ENCODE results near the gene PRMT3.
"Not testable (repeated sequence)": the region's sequence is repeated elsewhere in the genome, so short reads cannot be mapped to it uniquely, and the experiment has no call there.

The PRMT3 gene

DNA sequence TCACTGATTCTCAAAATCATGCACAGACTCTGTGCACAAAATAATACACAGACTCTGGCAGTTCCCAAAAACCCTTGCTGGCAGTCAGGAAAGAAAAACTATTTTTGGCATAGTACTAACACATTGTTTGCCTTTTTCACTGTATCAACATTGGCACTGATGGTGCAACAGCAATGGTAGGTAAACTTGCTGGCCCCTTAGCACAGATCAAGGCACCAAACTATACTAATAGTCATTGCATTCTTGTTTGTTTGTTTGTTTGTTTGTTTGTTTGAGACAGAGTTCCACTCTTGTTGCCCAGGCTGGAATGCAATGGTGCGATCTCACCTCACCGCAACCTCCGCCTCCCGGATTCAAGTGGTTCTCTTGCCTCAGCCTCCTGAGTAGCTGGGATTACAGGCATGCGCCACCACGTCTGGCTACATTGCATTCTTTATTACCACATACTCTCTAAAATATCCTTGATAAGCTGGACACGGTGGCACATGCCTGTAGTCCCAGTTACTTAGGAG is 130.9 kb downstream of the PRMT3 start:
- no peak for DNase-seq

DNA sequence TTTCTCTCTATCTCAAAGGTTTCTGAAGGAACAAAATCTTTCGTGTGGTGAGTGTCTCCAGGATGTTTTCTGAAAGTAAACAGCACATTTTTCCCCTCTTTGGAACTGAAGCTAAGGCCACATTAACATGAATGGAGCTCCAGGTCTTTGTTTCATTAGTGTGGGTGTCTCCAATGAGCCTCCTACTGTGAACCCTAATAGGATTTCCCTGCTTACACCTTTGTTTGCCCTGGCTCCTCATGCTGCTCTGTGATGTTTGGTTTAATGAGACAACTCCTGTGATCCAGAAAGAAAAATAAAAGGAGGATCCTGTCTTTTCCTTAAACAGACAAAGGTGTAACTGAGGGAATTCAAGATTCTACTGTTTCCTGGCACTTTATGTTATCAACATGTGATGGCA is 135.0 kb downstream of the PRMT3 start:
- no peak for DNase-seq

DNA sequence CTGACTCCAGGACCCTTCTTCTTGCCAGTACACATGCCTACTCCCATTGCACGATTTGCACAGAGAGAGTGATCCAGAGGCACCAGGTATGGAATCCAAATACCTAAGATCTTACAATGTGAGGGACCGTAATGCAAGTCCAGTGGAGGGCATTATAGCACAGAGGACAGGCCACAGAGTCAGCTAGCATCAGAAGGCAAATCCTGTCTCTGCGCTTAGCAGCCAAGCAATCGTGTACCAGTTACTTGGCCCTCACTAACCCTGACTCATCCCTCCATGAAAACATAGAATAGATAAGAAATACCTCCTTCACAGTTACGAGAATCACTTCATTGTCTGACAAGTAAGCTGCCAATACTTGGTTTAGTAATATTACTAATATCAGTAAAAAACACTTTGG is 142.2 kb downstream of the PRMT3 start:
- no peak for DNase-seq

- DNase-seq: no peak
Observed at GRCh38 chr11:20530942-20531703, 143.6 kb downstream of the PRMT3 start.

- DNase-seq: no peak
Observed at GRCh38 chr11:20535271-20535881, 147.9 kb downstream of the PRMT3 start.

DNA sequence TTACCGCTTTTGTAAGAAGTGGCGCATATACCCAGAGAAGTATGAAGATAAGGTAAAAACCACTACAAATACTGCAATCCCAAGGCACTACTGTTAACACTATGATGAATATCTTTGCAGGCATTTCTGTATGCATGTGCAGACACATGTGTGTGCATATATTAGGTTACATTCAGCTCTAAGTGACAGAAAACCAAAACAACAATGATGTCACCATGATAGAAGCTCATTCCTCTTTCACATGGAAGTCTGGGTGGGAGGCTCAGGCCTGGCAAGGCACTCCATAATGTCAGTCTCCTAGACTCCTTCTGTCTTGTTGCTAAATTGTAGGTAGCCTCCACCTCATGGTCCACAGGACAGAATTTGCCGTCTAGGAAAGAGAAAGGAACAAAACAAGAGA is 148.8 kb downstream of the PRMT3 start:
- no peak for DNase-seq

DNA sequence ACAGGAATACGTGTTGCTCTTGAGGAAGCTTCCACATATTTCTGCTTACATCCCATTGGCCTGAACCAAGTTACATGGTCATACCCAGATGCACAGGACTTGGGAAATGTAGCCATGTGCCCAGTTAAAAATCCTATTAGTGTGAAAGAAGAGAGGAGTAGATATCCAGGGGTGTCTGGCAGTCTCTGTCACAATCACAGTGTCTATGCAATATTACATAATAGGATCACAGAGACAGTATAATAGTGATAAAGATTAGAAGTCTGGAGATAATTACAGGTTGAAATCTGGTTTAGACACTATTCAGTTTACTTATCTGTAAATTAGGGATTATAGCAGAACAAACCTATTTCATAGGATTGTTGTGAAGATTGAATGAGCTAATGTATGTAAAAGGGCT is 149.3 kb downstream of the PRMT3 start:
- DNase-seq: no peak

GRCh38 chr11:20541503-20541902 is 154.0 kb downstream of the PRMT3 start:
- no peak for DNase-seq

GRCh38 chr11:20544603-20545237 is 157.2 kb downstream of the PRMT3 start:
- DNase-seq: no peak

DNA sequence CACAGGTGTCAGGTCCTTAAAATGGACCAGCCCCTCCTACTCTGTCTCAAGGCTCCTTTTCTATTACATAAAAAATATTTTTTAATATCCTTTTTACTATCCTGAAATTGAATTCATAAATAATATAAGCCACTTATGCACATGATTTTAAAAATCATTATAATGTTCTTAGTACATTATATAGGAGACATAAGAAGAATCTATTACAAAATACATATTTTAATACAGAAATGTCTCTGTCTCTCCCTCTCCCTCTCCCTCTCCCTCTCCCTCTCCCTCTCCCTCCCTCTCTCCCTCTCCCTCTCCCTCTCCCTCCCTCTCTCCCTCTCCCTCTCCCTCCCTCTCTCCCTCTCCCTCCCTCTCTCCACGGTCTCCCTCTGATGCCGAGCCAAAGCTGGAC is 159.9 kb downstream of the PRMT3 start:
- DNase-seq: no peak

- DNase-seq: no peak
Observed at GRCh38 chr11:20551096-20551495, 163.6 kb downstream of the PRMT3 start.

- no peak for DNase-seq
Observed at GRCh38 chr11:20555783-20556182, 168.3 kb downstream of the PRMT3 start.

DNA sequence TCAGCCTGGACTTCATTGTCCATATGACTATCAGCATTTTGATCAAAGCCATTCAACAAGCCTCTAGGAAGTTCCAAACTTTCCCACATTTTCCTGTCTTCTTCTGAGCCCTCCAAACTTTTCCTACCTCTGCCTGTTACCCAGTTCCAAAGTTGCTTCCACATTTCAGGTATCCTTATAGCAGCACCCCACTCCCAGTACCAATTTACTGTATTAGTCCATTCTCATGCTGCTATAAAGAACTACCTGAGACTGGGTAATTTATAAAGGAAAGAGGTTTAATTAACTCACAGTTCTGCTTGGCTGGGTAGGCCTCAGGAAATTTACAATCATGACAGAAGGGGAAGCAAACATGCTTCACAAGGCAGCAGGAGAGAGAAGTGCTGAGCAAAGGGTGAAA is 168.9 kb downstream of the PRMT3 start:
- not testable (repeated sequence) for DNase-seq

- no peak for DNase-seq
Observed at GRCh38 chr11:20558741-20559140, 171.2 kb downstream of the PRMT3 start.
